Activated CD8-positive, alpha-beta memory T cell treated with anti-CD3 and anti-CD28 coated beads, Interleukin-2, amount 50 U/mL, for 4 hours (primary cell): ENCODE measurements around the gene TRIM64C.
"Not testable (repeated sequence)": the region's sequence is repeated elsewhere in the genome, so short reads cannot be mapped to it uniquely, and the experiment has no call there.

ENCODE experiments used
- DNase-seq: peaks from one replicate; pipeline ENCODE4 v3.0.0-alpha.2; 2020

TRIM64C gene

GRCh38 chr11:49059012-49059411 is at the start of gene TRIM64C:
TRIM64C (minus strand) TSS chr11:49059112; CDS start chr11:49059112, 0 bp downstream.
- not testable (repeated sequence) for DNase-seq

GRCh38 chr11:49102356-49102755 is 43.4 kb upstream of the TRIM64C start:
- not testable (repeated sequence) for DNase-seq

GRCh38 chr11:49069897-49070296 is 11.0 kb upstream of the TRIM64C start:
- DNase-seq, result not testable (repeated sequence)

- not testable (repeated sequence) for DNase-seq
Observed at GRCh38 chr11:49049821-49050220, 9.1 kb downstream of the TRIM64C start.

GRCh38 chr11:49048229-49048628 is 10.7 kb downstream of the TRIM64C start:
- not testable (repeated sequence) for DNase-seq

GRCh38 chr11:49028523-49028922 is 30.4 kb downstream of the TRIM64C start, which contains the start of gene TRIM49B:
TRIM49B (plus strand) TSS chr11:49028823; CDS start chr11:49031600, 2,777 bp downstream.
- not testable (repeated sequence) for DNase-seq
